WTC11 (cell line): Measurements from ENCODE around the gene TRIM41. TPM values are rescaled to one million over a fixed set of nuclear protein-coding genes. Genes with fewer than 3 reads are reported as not detected.

Experiments
- ATAC-seq: fragments of 200-7000 bp; cut with Tn5 transposase; 2 replicates; pipeline ENCODE4 v1.10.0; 2021; ENCODE audit warnings: mild to moderate bottlenecking, moderate library complexity
- CTCF ChIA-PET: fragments of 300-600 bp; sonication (Branson Sonifier 250); formaldehyde crosslinking; loops from one replicate; lab custom pipeline; 2021; ENCODE audit warnings: antibody characterized with exemption; lab: Charles Lee
- POLR2A ChIA-PET: fragments of 350-600 bp; sonication (Branson Sonifier 250); formaldehyde crosslinking; loops from one replicate; lab custom pipeline; 2021; ENCODE audit warnings: antibody characterized with exemption; lab: Charles Lee
- DNase-seq: peaks from one replicate; pipeline ENCODE4 v3.0.0; 2021; ENCODE audit warnings: low spot score
- H3K27ac Mint-ChIP-seq: 2 replicates; pipeline ENCODE4 v1.8.0; 2021; ENCODE audit warnings: mixed read lengths
- H3K27me3 Mint-ChIP-seq: 2 replicates; pipeline ENCODE4 v1.8.0; 2021; ENCODE audit warnings: low read depth, mild to moderate bottlenecking, moderate library complexity, mixed read lengths
- H3K36me3 Mint-ChIP-seq: 2 replicates; pipeline ENCODE4 v1.8.0; 2021; ENCODE audit warnings: mixed read lengths
- H3K4me1 Mint-ChIP-seq: 2 replicates; pipeline ENCODE4 v1.8.0; 2022; ENCODE audit warnings: mixed read lengths
- H3K4me3 Mint-ChIP-seq: 2 replicates; pipeline ENCODE4 v1.8.0; 2021; ENCODE audit warnings: mild to moderate bottlenecking, moderate library complexity, mixed read lengths
- H3K9me3 Mint-ChIP-seq: 2 replicates; pipeline ENCODE4 v1.8.0; 2021; ENCODE audit warnings: mixed read lengths
- CBFB ChIP-seq: sonication (generic); formaldehyde crosslinking; IDR thresholded peaks from 2 replicates; pipeline ENCODE4 v1.8.1; 2022; ENCODE audit warnings: mild to moderate bottlenecking, low read depth, missing genetic modification reagents
- CREB1 ChIP-seq: sonication (generic); formaldehyde crosslinking; IDR thresholded peaks from 2 replicates; pipeline ENCODE4 v1.8.0; 2023; ENCODE audit warnings: mild to moderate bottlenecking, missing genetic modification reagents
- E2F5 ChIP-seq: sonication (generic); formaldehyde crosslinking; IDR thresholded peaks from 2 replicates; pipeline ENCODE4 v1.8.1; 2022; ENCODE audit warnings: mild to moderate bottlenecking, moderate library complexity, missing genetic modification reagents
- ELF4 ChIP-seq: sonication (generic); formaldehyde crosslinking; IDR thresholded peaks from 2 replicates; pipeline ENCODE4 v1.8.1; 2022; ENCODE audit warnings: low read depth, mild to moderate bottlenecking, moderate library complexity, missing genetic modification reagents
- ESRRA ChIP-seq: sonication (generic); formaldehyde crosslinking; IDR thresholded peaks from 2 replicates; pipeline ENCODE4 v1.8.1; 2022; ENCODE audit warnings: mild to moderate bottlenecking, missing genetic modification reagents, borderline replicate concordance
- FOXJ3 ChIP-seq: sonication (generic); formaldehyde crosslinking; IDR thresholded peaks from 2 replicates; pipeline ENCODE4 v1.9.0; 2021; ENCODE audit warnings: missing genetic modification reagents, mild to moderate bottlenecking, borderline replicate concordance
- FOXP1 ChIP-seq: sonication (generic); formaldehyde crosslinking; IDR thresholded peaks from 2 replicates; pipeline ENCODE4 v1.8.0; 2022; ENCODE audit warnings: missing genetic modification reagents, mild to moderate bottlenecking, moderate library complexity, borderline replicate concordance
- GTF2I ChIP-seq: fragments of 250-450 bp; sonication (Bioruptor Pico); conservative IDR thresholded peaks from 2 replicates; pipeline ENCODE4 v1.4.0; 2021; ENCODE audit warnings: mild to moderate bottlenecking
- JUN ChIP-seq: sonication (generic); formaldehyde crosslinking; IDR thresholded peaks from 2 replicates; pipeline ENCODE4 v1.8.0; 2023; ENCODE audit warnings: mild to moderate bottlenecking, missing genetic modification reagents
- MAX ChIP-seq: sonication (generic); formaldehyde crosslinking; IDR thresholded peaks from 2 replicates; pipeline ENCODE4 v1.8.0; 2022; ENCODE audit warnings: mild to moderate bottlenecking, missing genetic modification reagents
- MLX ChIP-seq: sonication (generic); formaldehyde crosslinking; IDR thresholded peaks from 2 replicates; pipeline ENCODE4 v1.8.1; 2023; ENCODE audit warnings: mild to moderate bottlenecking, missing genetic modification reagents, moderate library complexity
- MYBL2 ChIP-seq: sonication (generic); formaldehyde crosslinking; IDR thresholded peaks from 2 replicates; pipeline ENCODE4 v1.8.1; 2023; ENCODE audit warnings: mild to moderate bottlenecking, moderate library complexity, missing genetic modification reagents
- NR1H2 ChIP-seq: sonication (generic); formaldehyde crosslinking; IDR thresholded peaks from 2 replicates; pipeline ENCODE4 v1.9.0; 2021; ENCODE audit warnings: mild to moderate bottlenecking, moderate library complexity, missing genetic modification reagents
- NR2C2 ChIP-seq: sonication (generic); formaldehyde crosslinking; IDR thresholded peaks from 2 replicates; pipeline ENCODE4 v1.8.0; 2022; ENCODE audit warnings: mild to moderate bottlenecking, missing genetic modification reagents
- NR3C1 ChIP-seq: sonication (generic); formaldehyde crosslinking; conservative IDR thresholded peaks from 2 replicates; pipeline ENCODE4 v1.8.1; 2023; ENCODE audit warnings: low read depth, mild to moderate bottlenecking, missing genetic modification reagents
- OVOL2 ChIP-seq: fragments of 250-450 bp; sonication (Bioruptor Pico); IDR thresholded peaks from 2 replicates; pipeline ENCODE4 v1.9.0; 2021; ENCODE audit warnings: mild to moderate bottlenecking, borderline replicate concordance
- RELA ChIP-seq: sonication (generic); formaldehyde crosslinking; IDR thresholded peaks from 2 replicates; pipeline ENCODE4 v1.8.1; 2022; ENCODE audit warnings: missing genetic modification reagents, mild to moderate bottlenecking, borderline replicate concordance
- SMAD4 ChIP-seq: sonication (generic); formaldehyde crosslinking; IDR thresholded peaks from 2 replicates; pipeline ENCODE4 v1.8.0; 2022; ENCODE audit warnings: mild to moderate bottlenecking, missing genetic modification reagents
- TEAD1 ChIP-seq: sonication (generic); formaldehyde crosslinking; IDR thresholded peaks from 2 replicates; pipeline ENCODE4 v1.8.0; 2022; ENCODE audit warnings: mild to moderate bottlenecking, missing genetic modification reagents
- TEAD4 ChIP-seq: sonication (generic); formaldehyde crosslinking; IDR thresholded peaks from 2 replicates; pipeline ENCODE4 v1.8.0; 2022; ENCODE audit warnings: mild to moderate bottlenecking, missing genetic modification reagents
- ZNF219 ChIP-seq: sonication (generic); formaldehyde crosslinking; IDR thresholded peaks from 2 replicates; pipeline ENCODE4 v1.8.0; 2023; ENCODE audit warnings: missing genetic modification reagents, mild to moderate bottlenecking, borderline replicate concordance
- ZSCAN18 ChIP-seq: fragments of 250-450 bp; sonication (Bioruptor Pico); IDR thresholded peaks from 2 replicates; pipeline ENCODE4 v2.1.2; 2022; ENCODE audit warnings: mild to moderate bottlenecking, moderate library complexity
- total RNA-seq: library from RNA; stranded (reverse); gene quantifications from 3 replicates; pipeline ENCODE4 v1.2.3, GENCODE V29; 2021
- TF ChIP-seq, protein P1 (sequence below): fragments of 250-450 bp; sonication (Bioruptor Pico); IDR thresholded peaks from 2 replicates; pipeline ENCODE4 v1.9.0; 2021; ENCODE audit warnings: mild to moderate bottlenecking
- TF ChIP-seq, protein P2 (sequence below): sonication (generic); formaldehyde crosslinking; IDR thresholded peaks from 2 replicates; pipeline ENCODE4 v1.8.0; 2023; ENCODE audit warnings: mild to moderate bottlenecking, missing genetic modification reagents

TRIM41 gene
- total RNA-seq, 1 experiment from 2014 or later = 33.5 TPM

DNA sequence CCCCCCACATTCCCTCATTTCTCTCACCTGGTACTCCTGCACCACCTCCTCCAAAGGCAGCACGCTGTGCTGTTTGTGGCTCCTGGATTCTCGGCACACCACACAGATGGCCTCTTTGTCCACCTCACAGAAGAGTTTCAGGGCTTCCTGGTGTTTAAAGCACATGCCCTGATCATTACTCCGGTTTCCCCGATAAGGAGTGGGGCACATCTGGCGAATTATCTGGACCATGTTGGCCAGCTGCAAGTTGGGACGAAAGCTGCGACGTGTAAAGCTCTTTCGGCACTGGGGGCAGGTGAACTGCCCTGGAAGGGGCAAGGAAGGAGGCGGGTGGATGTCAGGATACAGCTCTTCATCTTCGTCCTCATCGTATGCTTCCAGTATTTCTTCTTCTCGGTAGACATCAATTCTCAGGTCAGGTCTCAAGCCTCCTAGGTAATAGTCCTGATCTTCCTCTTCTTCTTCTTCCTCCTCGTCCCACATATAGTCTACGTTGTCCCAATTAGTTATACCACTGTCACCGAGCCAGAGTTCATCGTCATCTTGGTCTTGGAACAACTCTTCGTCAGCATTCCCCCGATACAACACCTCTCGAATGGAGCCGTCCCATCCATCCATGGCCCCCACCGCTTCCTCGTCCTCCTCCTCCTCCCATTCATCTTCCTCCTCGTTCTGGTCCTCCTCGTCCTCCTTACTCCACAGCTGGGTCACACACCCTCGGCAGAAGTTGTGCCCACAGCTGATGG, 37.1 kb downstream of the TRIM41 start:
- Mint-ChIP-seq H3K4me1 (peaks cover 24% of the 10 kb centered on the region), H3K27me3 (no peaks in the 10 kb centered on the region), H3K9me3 (no peaks in the 10 kb centered on the region), H3K36me3 (peaks cover 31% of the 10 kb centered on the region), H3K4me3 (peak overlapping the region; percentile 95), H3K27ac (peak overlapping the region; percentile 70)
- ATAC-seq (no peak), DNase-seq (no peak)
- ChIA-PET POLR2A (interaction anchor here (0.9 to 2.2 kb wide), 5 partner anchors 8 to 61 kb away, joined by 3 to 24 read pairs (median 4); partner anchors contain the start of gene RACK1), CTCF (interaction anchor here (1.7 to 2.0 kb wide), 2 partner anchors 13 to 75 kb away, joined by 4 to 9 read pairs; no protein-coding TSS in a partner anchor)
- TF ChIP-seq ZNF219 (CRISPR knock-in tag) (no peak), MAX (CRISPR knock-in tag) (0 out of 2 replicates have a peak, but pooled peaks have one; percentile 21)

GRCh38 chr5:181260720-181261319, 37.7 kb downstream of the TRIM41 start, which contains the start of gene TRIM52:
Gene TRIM52 (minus strand): TSS chr5:181261143. CDS start chr5:181260813, 330 bp downstream.
- H3K4me1 Mint-ChIP-seq = peaks cover 28% of the 10 kb centered on the region
- no peaks in the 10 kb centered on the region for H3K27me3 Mint-ChIP-seq
- H3K27ac Mint-ChIP-seq = peak within 1 kb of the TSS; percentile 70
- DNase-seq (peak; percentile 95), ATAC-seq (peak; percentile 79)
- peak within 1 kb of the TSS; percentile 95 for H3K4me3 Mint-ChIP-seq
- H3K9me3 Mint-ChIP-seq = no peaks in the 10 kb centered on the region
- POLR2A ChIA-PET = interaction anchor here (1.1 to 2.2 kb wide), 5 partner anchors 9 to 61 kb away, joined by 3 to 24 read pairs (median 4); partner anchors contain the start of genes RACK1 and TRIM41
- H3K36me3 Mint-ChIP-seq = peaks cover 24% of the 10 kb centered on the region
- CTCF ChIA-PET = interaction anchor here (1.7 to 2.0 kb wide), 3 partner anchors 13 to 93 kb away, joined by 4 to 10 read pairs (median 9); no protein-coding TSS in a partner anchor
- TF ChIP-seq FOXJ3 (CRISPR knock-in tag) (no peak), NR1H2 (CRISPR knock-in tag) (no peak), JUN (CRISPR knock-in tag) (no peak), CBFB (peak; percentile 93; the same call in 1 of the 2 replicates), GTF2I (CRISPR knock-in tag) (no peak), ELF4 (CRISPR knock-in tag) (no peak), ESRRA (CRISPR knock-in tag) (peak; percentile 86; the same call in 1 of the 2 replicates), OVOL2 (no peak), E2F5 (peak; percentile 74; the same call in 1 of the 2 replicates), MLX (CRISPR knock-in tag) (0 out of 2 replicates have a peak, but pooled peaks have one; percentile 11), NR3C1 (CRISPR knock-in tag) (no peak), TEAD4 (CRISPR knock-in tag) (no peak), TEAD1 (CRISPR knock-in tag) (peak; percentile 80), CREB1 (CRISPR knock-in tag) (peak; percentile 91), RELA (CRISPR knock-in tag) (peak; percentile 25; the same call in 1 of the 2 replicates), ZNF219 (CRISPR knock-in tag) (no peak), ZSCAN18 (CRISPR knock-in tag) (no peak), SMAD4 (no peak), MYBL2 (CRISPR knock-in tag) (no peak), FOXP1 (CRISPR knock-in tag) (peak; percentile 60; the same call in 1 of the 2 replicates), NR2C2 (CRISPR knock-in tag) (0 out of 2 replicates have a peak, but pooled peaks have one; percentile 45)
- TF ChIP-seq, protein P1, sequence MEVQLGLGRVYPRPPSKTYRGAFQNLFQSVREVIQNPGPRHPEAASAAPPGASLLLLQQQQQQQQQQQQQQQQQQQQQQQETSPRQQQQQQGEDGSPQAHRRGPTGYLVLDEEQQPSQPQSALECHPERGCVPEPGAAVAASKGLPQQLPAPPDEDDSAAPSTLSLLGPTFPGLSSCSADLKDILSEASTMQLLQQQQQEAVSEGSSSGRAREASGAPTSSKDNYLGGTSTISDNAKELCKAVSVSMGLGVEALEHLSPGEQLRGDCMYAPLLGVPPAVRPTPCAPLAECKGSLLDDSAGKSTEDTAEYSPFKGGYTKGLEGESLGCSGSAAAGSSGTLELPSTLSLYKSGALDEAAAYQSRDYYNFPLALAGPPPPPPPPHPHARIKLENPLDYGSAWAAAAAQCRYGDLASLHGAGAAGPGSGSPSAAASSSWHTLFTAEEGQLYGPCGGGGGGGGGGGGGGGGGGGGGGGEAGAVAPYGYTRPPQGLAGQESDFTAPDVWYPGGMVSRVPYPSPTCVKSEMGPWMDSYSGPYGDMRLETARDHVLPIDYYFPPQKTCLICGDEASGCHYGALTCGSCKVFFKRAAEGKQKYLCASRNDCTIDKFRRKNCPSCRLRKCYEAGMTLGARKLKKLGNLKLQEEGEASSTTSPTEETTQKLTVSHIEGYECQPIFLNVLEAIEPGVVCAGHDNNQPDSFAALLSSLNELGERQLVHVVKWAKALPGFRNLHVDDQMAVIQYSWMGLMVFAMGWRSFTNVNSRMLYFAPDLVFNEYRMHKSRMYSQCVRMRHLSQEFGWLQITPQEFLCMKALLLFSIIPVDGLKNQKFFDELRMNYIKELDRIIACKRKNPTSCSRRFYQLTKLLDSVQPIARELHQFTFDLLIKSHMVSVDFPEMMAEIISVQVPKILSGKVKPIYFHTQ = no peak
- TF ChIP-seq, protein P2, sequence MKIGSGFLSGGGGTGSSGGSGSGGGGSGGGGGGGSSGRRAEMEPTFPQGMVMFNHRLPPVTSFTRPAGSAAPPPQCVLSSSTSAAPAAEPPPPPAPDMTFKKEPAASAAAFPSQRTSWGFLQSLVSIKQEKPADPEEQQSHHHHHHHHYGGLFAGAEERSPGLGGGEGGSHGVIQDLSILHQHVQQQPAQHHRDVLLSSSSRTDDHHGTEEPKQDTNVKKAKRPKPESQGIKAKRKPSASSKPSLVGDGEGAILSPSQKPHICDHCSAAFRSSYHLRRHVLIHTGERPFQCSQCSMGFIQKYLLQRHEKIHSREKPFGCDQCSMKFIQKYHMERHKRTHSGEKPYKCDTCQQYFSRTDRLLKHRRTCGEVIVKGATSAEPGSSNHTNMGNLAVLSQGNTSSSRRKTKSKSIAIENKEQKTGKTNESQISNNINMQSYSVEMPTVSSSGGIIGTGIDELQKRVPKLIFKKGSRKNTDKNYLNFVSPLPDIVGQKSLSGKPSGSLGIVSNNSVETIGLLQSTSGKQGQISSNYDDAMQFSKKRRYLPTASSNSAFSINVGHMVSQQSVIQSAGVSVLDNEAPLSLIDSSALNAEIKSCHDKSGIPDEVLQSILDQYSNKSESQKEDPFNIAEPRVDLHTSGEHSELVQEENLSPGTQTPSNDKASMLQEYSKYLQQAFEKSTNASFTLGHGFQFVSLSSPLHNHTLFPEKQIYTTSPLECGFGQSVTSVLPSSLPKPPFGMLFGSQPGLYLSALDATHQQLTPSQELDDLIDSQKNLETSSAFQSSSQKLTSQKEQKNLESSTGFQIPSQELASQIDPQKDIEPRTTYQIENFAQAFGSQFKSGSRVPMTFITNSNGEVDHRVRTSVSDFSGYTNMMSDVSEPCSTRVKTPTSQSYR (CRISPR knock-in tag) = 0 out of 2 replicates have a peak, but pooled peaks have one; percentile 49
